Measurements from ENCODE around the gene GLRX3. TPM values are rescaled to one million over a fixed set of nuclear protein-coding genes. Genes with fewer than 3 reads are reported as not detected.

GLRX3 gene
- total RNA-seq, 2 donors from 2014 or later, result 50.0 to 86.5 TPM

GRCh38 chr10:130161331-130161730 is 25.1 kb downstream of the GLRX3 start:
- no peaks in the 10 kb centered on the region for H3K27me3 ChIP-seq
- TF ChIP-seq CTCF (IDR thresholded peaks at IDR 0.05), result no peak
- intact Hi-C loops (cut with DNase I), result no loop called here
- no peak overlapping the region for H3K27ac ChIP-seq
- H3K4me3 ChIP-seq, result no peak overlapping the region
- H3K36me3 ChIP-seq, result no peaks in the 10 kb centered on the region
- no peak for DNase-seq
- H3K9ac ChIP-seq (ENCODE audit: low read depth in 2 of 2, low read length in 2 of 2), result no peak overlapping the region
- no peaks in the 10 kb centered on the region for H3K9me3 ChIP-seq
- no peaks in the 10 kb centered on the region for H3K4me1 ChIP-seq

GRCh38 chr10:130167193-130167592 is 31.0 kb downstream of the GLRX3 start:
- DNase-seq, result no peak
- no peaks in the 10 kb centered on the region for H3K9me3 ChIP-seq
- no peak overlapping the region for H3K27ac ChIP-seq
- no peaks in the 10 kb centered on the region for H3K36me3 ChIP-seq
- no peaks in the 10 kb centered on the region for H3K4me1 ChIP-seq
- H3K27me3 ChIP-seq, result no peaks in the 10 kb centered on the region
- TF ChIP-seq CTCF (IDR thresholded peaks at IDR 0.05), result no peak
- no peak overlapping the region for H3K4me3 ChIP-seq
- no peak overlapping the region for H3K9ac ChIP-seq (ENCODE audit: low read depth in 2 of 2, low read length in 2 of 2)
- intact Hi-C loops (cut with DNase I), result no loop called here

GRCh38 chr10:130167707-130168106 is 31.5 kb downstream of the GLRX3 start:
- TF ChIP-seq CTCF (IDR thresholded peaks at IDR 0.05), result no peak
- no peaks in the 10 kb centered on the region for H3K27me3 ChIP-seq
- DNase-seq, result no peak
- no peak overlapping the region for H3K9ac ChIP-seq (ENCODE audit: low read depth in 2 of 2, low read length in 2 of 2)
- no peak overlapping the region for H3K27ac ChIP-seq
- no peaks in the 10 kb centered on the region for H3K4me1 ChIP-seq
- no peaks in the 10 kb centered on the region for H3K36me3 ChIP-seq
- no peak overlapping the region for H3K4me3 ChIP-seq
- intact Hi-C loops (cut with DNase I), result no loop called here
- no peaks in the 10 kb centered on the region for H3K9me3 ChIP-seq

GRCh38 chr10:130169136-130169859 is 33.1 kb downstream of the GLRX3 start:
- Histone ChIP-seq H3K9ac (ENCODE audit: low read depth in 2 of 2, low read length in 2 of 2) (no peak overlapping the region), H3K36me3 (no peaks in the 10 kb centered on the region), H3K4me3 (no peak overlapping the region), H3K27me3 (no peaks in the 10 kb centered on the region), H3K27ac (no peak overlapping the region), H3K9me3 (no peaks in the 10 kb centered on the region), H3K4me1 (no peaks in the 10 kb centered on the region)
- intact Hi-C loops (cut with DNase I), result no loop called here
- no peak for DNase-seq
- no peak for TF ChIP-seq CTCF (IDR thresholded peaks at IDR 0.05)

GRCh38 chr10:130171196-130171595 is 35.0 kb downstream of the GLRX3 start:
- Histone ChIP-seq H3K9ac (ENCODE audit: low read depth in 2 of 2, low read length in 2 of 2) (no peak overlapping the region), H3K27me3 (no peaks in the 10 kb centered on the region), H3K9me3 (no peaks in the 10 kb centered on the region), H3K4me3 (no peak overlapping the region), H3K4me1 (no peaks in the 10 kb centered on the region), H3K36me3 (no peaks in the 10 kb centered on the region), H3K27ac (no peak overlapping the region)
- TF ChIP-seq CTCF (IDR thresholded peaks at IDR 0.05), result no peak
- intact Hi-C loops (cut with DNase I), result no loop called here
- DNase-seq, result no peak

Data from colonic mucosa (tissue), 4 donors.